C4-2B (cell line): ENCODE results near the gene SRCIN1.
"Not testable (repeated sequence)": the region's sequence is repeated elsewhere in the genome, so short reads cannot be mapped to it uniquely, and the experiment has no call there.

Source experiments
- H3K27ac ChIP-seq: fragments of 450-650 bp; 2 replicates; pipeline ENCODE4 v1.5.1; 2017
- CTCF ChIP-seq: fragments of 450-650 bp; conservative IDR thresholded peaks from 2 replicates; pipeline ENCODE4 v1.5.1; 2017; ENCODE audit warnings: mild to moderate bottlenecking
- ZFX ChIP-seq: fragments of 450-650 bp; IDR thresholded peaks from 2 replicates; pipeline ENCODE4 v1.6.1; 2017

SRCIN1 gene

GRCh38 chr17:38508570-38508950 is 97.2 kb downstream of the SRCIN1 start:
- no peak overlapping the region for H3K27ac ChIP-seq
- no peak for TF ChIP-seq CTCF
- TF ChIP-seq ZFX: no peak

GRCh38 chr17:38507921-38508569 is 97.7 kb downstream of the SRCIN1 start:
- TF ChIP-seq ZFX (no peak), CTCF (no peak)
- no peak overlapping the region for H3K27ac ChIP-seq

GRCh38 chr17:38507436-38507835 is 98.3 kb downstream of the SRCIN1 start:
- H3K27ac ChIP-seq: no peak overlapping the region
- TF ChIP-seq ZFX: no peak
- TF ChIP-seq CTCF: no peak

- TF ChIP-seq ZFX (no peak), CTCF (no peak)
- no peak overlapping the region for H3K27ac ChIP-seq
These were observed 101.5 kb downstream of the SRCIN1 start for GRCh38 chr17:38504216-38504615.

- H3K27ac ChIP-seq: not testable (repeated sequence)
These were observed 102.4 kb downstream of the SRCIN1 start for GRCh38 chr17:38503286-38503913.

GRCh38 chr17:38501718-38502117 is 104.0 kb downstream of the SRCIN1 start:
- H3K27ac ChIP-seq: not testable (repeated sequence)

GRCh38 chr17:38499230-38499629 is 106.5 kb downstream of the SRCIN1 start:
- not testable (repeated sequence) for H3K27ac ChIP-seq

- TF ChIP-seq ZFX (no peak), CTCF (no peak)
- no peak overlapping the region for H3K27ac ChIP-seq
These were observed 107.4 kb downstream of the SRCIN1 start for GRCh38 chr17:38498353-38498752.

- H3K27ac ChIP-seq: not testable (repeated sequence)
These were observed 108.1 kb downstream of the SRCIN1 start for GRCh38 chr17:38497656-38498055.

- not testable (repeated sequence) for H3K27ac ChIP-seq
These were observed 111.6 kb downstream of the SRCIN1 start for GRCh38 chr17:38494152-38494551.
